HG02642 (cell line): ENCODE measurements around the gene CPSF3.
"Not testable (repeated sequence)": the region's sequence is repeated elsewhere in the genome, so short reads cannot be mapped to it uniquely, and the experiment has no call there.

Source experiments
- ATAC-seq: cut with Tn5 transposase; IDR thresholded peaks from one replicate; pipeline ENCODE4 v1.9.1; 2021; ENCODE audit warnings: mild to moderate bottlenecking; ENCODE audit not compliant: unreplicated experiment, poor library complexity

Gene CPSF3

GRCh38 chr2:9392898-9393765, 30.3 kb upstream of the CPSF3 start:
- no peak for ATAC-seq

GRCh38 chr2:9394816-9395215, 28.6 kb upstream of the CPSF3 start:
- ATAC-seq = no peak

- ATAC-seq = no peak
Observed at GRCh38 chr2:9397201-9397600, 26.3 kb upstream of the CPSF3 start.

- ATAC-seq = not testable (repeated sequence)
Observed at GRCh38 chr2:9398251-9398650, 25.2 kb upstream of the CPSF3 start.

GRCh38 chr2:9398881-9399780, 24.3 kb upstream of the CPSF3 start:
- ATAC-seq = no peak

GRCh38 chr2:9400268-9401058, 23.0 kb upstream of the CPSF3 start:
- ATAC-seq = no peak

GRCh38 chr2:9401059-9401547, 22.4 kb upstream of the CPSF3 start:
- ATAC-seq = no peak

- no peak for ATAC-seq
Observed at GRCh38 chr2:9401646-9402371, 21.6 kb upstream of the CPSF3 start.

GRCh38 chr2:9403924-9404323, 19.5 kb upstream of the CPSF3 start:
- no peak for ATAC-seq

GRCh38 chr2:9404451-9404850, 19.0 kb upstream of the CPSF3 start:
- ATAC-seq = no peak

- ATAC-seq = no peak
Observed at GRCh38 chr2:9405636-9406035, 17.8 kb upstream of the CPSF3 start.

- no peak for ATAC-seq
Observed at GRCh38 chr2:9406529-9407362, 16.7 kb upstream of the CPSF3 start.

- ATAC-seq = no peak
Observed at GRCh38 chr2:9407363-9407811, 16.1 kb upstream of the CPSF3 start.

- ATAC-seq = no peak
Observed at GRCh38 chr2:9408641-9409151, 14.8 kb upstream of the CPSF3 start.

GRCh38 chr2:9410108-9410507, 13.3 kb upstream of the CPSF3 start:
- ATAC-seq = no peak

- ATAC-seq = no peak
Observed at GRCh38 chr2:9412781-9413180, 10.7 kb upstream of the CPSF3 start.

- ATAC-seq = no peak
Observed at GRCh38 chr2:9415516-9416169, 7.8 kb upstream of the CPSF3 start.
